ENCODE data around the gene ZNF771. TPM values are rescaled to one million over a fixed set of nuclear protein-coding genes. Genes with fewer than 3 reads are reported as not detected.
"Not testable (repeated sequence)": the region's sequence is repeated elsewhere in the genome, so short reads cannot be mapped to it uniquely, and the experiment has no call there.

ZNF771 gene
- total RNA-seq, 1 experiment from 2014 or later = 12.0 TPM

- no peak for DNase-seq (ENCODE audit: low spot score)
Observed at GRCh38 chr16:30375864-30376263, 31.5 kb upstream of the ZNF771 start.

GRCh38 chr16:30376461-30376902, 30.9 kb upstream of the ZNF771 start:
- DNase-seq (ENCODE audit: low spot score) = no peak

- no peak for DNase-seq (ENCODE audit: low spot score)
Observed at GRCh38 chr16:30377050-30377811, 30.2 kb upstream of the ZNF771 start.

- DNase-seq (ENCODE audit: low spot score) = peak; percentile 75
Observed at GRCh38 chr16:30377812-30378235, 29.6 kb upstream of the ZNF771 start.

GRCh38 chr16:30378236-30379157, 28.9 kb upstream of the ZNF771 start:
- DNase-seq (ENCODE audit: low spot score) = peak; percentile 93

- no peak for DNase-seq (ENCODE audit: low spot score)
Observed at GRCh38 chr16:30379158-30379783, 28.1 kb upstream of the ZNF771 start.

GRCh38 chr16:30380072-30380802, 27.2 kb upstream of the ZNF771 start:
- DNase-seq (ENCODE audit: low spot score) = no peak

GRCh38 chr16:30380803-30381208, 26.6 kb upstream of the ZNF771 start:
- no peak for DNase-seq (ENCODE audit: low spot score)

GRCh38 chr16:30381291-30382041, 25.9 kb upstream of the ZNF771 start:
- no peak for DNase-seq (ENCODE audit: low spot score)

- no peak for DNase-seq (ENCODE audit: low spot score)
Observed at GRCh38 chr16:30382111-30382881, 25.1 kb upstream of the ZNF771 start, which contains the start of gene SEPTIN1. SEPTIN1 (minus strand) TSS chr16:30382561; CDS start chr16:30382542, 19 bp downstream.

GRCh38 chr16:30383521-30383920, 23.9 kb upstream of the ZNF771 start:
- no peak for DNase-seq (ENCODE audit: low spot score)

- no peak for DNase-seq (ENCODE audit: low spot score)
Observed at GRCh38 chr16:30394592-30395154, 12.7 kb upstream of the ZNF771 start.

- DNase-seq (ENCODE audit: low spot score) = peak; percentile 39
Observed at GRCh38 chr16:30395155-30395991, 12.0 kb upstream of the ZNF771 start, which contains the start of gene ZNF48. ZNF48 (plus strand) TSS chr16:30395420; CDS start chr16:30395795, 375 bp downstream.

GRCh38 chr16:30395992-30396585, 11.3 kb upstream of the ZNF771 start:
- no peak for DNase-seq (ENCODE audit: low spot score)

GRCh38 chr16:30396627-30397026, 10.8 kb upstream of the ZNF771 start:
- not testable (repeated sequence) for DNase-seq (ENCODE audit: low spot score)

- no peak for DNase-seq (ENCODE audit: low spot score)
Observed at GRCh38 chr16:30397056-30397455, 10.3 kb upstream of the ZNF771 start.

GRCh38 chr16:30397776-30398660, 9.4 kb upstream of the ZNF771 start:
- DNase-seq (ENCODE audit: low spot score) = no peak

All from H4 (cell line).